Astrocyte (in vitro differentiated cells and primary cell): ENCODE measurements around the gene LRP1B. TPM values are rescaled to one million over a fixed set of nuclear protein-coding genes. Genes with fewer than 3 reads are reported as not detected.

ENCODE experiments used
- DNase-seq: peaks from one replicate; pipeline ENCODE4 v3.0.0-alpha.2; 2010; ENCODE audit warnings: low read depth
- FAIRE-seq: peaks from 2 replicates; lab custom pipeline; 2011; peaks lifted over from hg19 to GRCh38; lab: Jason Lieb, UNC
- H2AFZ ChIP-seq: 2 replicates; pipeline ENCODE4 v1.6.0; 2012; ENCODE audit warnings: low read depth, low read length, inconsistent platforms
- H3K27ac ChIP-seq: 2 replicates; pipeline ENCODE4 v1.5.1; 2011; ENCODE audit warnings: low read depth, low read length, inconsistent platforms
- H3K27me3 ChIP-seq: 2 replicates; pipeline ENCODE4 v1.6.0; 2011; ENCODE audit warnings: low read length, inconsistent platforms; ENCODE audit not compliant: insufficient read depth
- H3K36me3 ChIP-seq: 2 replicates; pipeline ENCODE4 v1.5.1; 2011; ENCODE audit warnings: low read length, inconsistent platforms; ENCODE audit not compliant: insufficient read depth
- H3K4me1 ChIP-seq: 2 replicates; pipeline ENCODE4 v1.5.1; 2011; ENCODE audit warnings: low read length, inconsistent platforms; ENCODE audit not compliant: insufficient read depth
- H3K4me2 ChIP-seq: 2 replicates; pipeline ENCODE4 v1.6.0; 2012; ENCODE audit warnings: low read length, inconsistent platforms
- H3K4me3 ChIP-seq: 2 replicates; pipeline ENCODE4 v1.5.1; 2011; ENCODE audit warnings: low read depth, mild to moderate bottlenecking, low read length, inconsistent platforms; ENCODE audit not compliant: insufficient read depth
- H3K79me2 ChIP-seq: 2 replicates; pipeline ENCODE4 v1.6.0; 2012; ENCODE audit warnings: mild to moderate bottlenecking, low read length, inconsistent platforms; ENCODE audit not compliant: insufficient read depth
- H3K9ac ChIP-seq: 2 replicates; pipeline ENCODE4 v1.6.0; 2012; ENCODE audit warnings: mild to moderate bottlenecking, low read length, inconsistent platforms
- H3K9me3 ChIP-seq: 2 replicates; pipeline ENCODE4 v1.5.1; 2012; ENCODE audit warnings: low read depth, mild to moderate bottlenecking, low read length, inconsistent platforms; ENCODE audit not compliant: insufficient read depth
- H4K20me1 ChIP-seq: 2 replicates; pipeline ENCODE4 v1.6.0; 2012; ENCODE audit warnings: low read length, inconsistent platforms; ENCODE audit not compliant: insufficient read depth
- H3K27ac Mint-ChIP-seq: one replicate; pipeline ENCODE4 v1.8.0; 2021; ENCODE audit warnings: mild to moderate bottlenecking, mixed read lengths; ENCODE audit not compliant: unreplicated experiment
- H3K27me3 Mint-ChIP-seq: one replicate; pipeline ENCODE4 v1.8.0; 2021; ENCODE audit warnings: low read depth, mixed read lengths; ENCODE audit not compliant: unreplicated experiment
- H3K36me3 Mint-ChIP-seq: one replicate; pipeline ENCODE4 v1.8.0; 2021; ENCODE audit warnings: low read depth, mixed read lengths; ENCODE audit not compliant: unreplicated experiment
- H3K4me1 Mint-ChIP-seq: one replicate; pipeline ENCODE4 v1.8.0; 2021; ENCODE audit warnings: low read depth, mixed read lengths; ENCODE audit not compliant: unreplicated experiment
- H3K4me3 Mint-ChIP-seq: one replicate; pipeline ENCODE4 v1.8.0; 2021; ENCODE audit warnings: mild to moderate bottlenecking, moderate library complexity, mixed read lengths; ENCODE audit not compliant: unreplicated experiment
- H3K9me3 Mint-ChIP-seq: one replicate; pipeline ENCODE4 v1.8.0; 2021; ENCODE audit warnings: mild to moderate bottlenecking, mixed read lengths; ENCODE audit not compliant: unreplicated experiment
- EZH2 ChIP-seq: IDR thresholded peaks from 2 replicates; pipeline ENCODE4 v1.6.1; 2012; ENCODE audit warnings: mild to moderate bottlenecking, low read length, inconsistent platforms; ENCODE audit not compliant: insufficient read depth
- total RNA-seq: library from RNA; stranded (reverse); gene quantifications from 2 replicates; pipeline ENCODE4 v1.2.1, GENCODE V29; 2021
- TF ChIP-seq, protein P1 (sequence below): IDR thresholded peaks from 2 replicates; pipeline ENCODE4 v1.5.1; 2011; ENCODE audit warnings: low read depth, mild to moderate bottlenecking, inconsistent platforms, low read length, moderate library complexity; ENCODE audit not compliant: insufficient read depth

The LRP1B gene
- total RNA-seq, 1 donor from 2014 or later, result 1.5 TPM

- no peak overlapping the region for H3K27ac ChIP-seq
- no peak overlapping the region for H3K9ac ChIP-seq
- no peak overlapping the region for H3K4me3 ChIP-seq
- H3K79me2 ChIP-seq, result no peaks in the 10 kb centered on the region
- Mint-ChIP-seq H3K4me1 (no peaks in the 10 kb centered on the region), H3K4me3 (no peak overlapping the region), H3K36me3 (no peaks in the 10 kb centered on the region), H3K9me3 (no peaks in the 10 kb centered on the region), H3K27me3 (no peaks in the 10 kb centered on the region), H3K27ac (no peak overlapping the region)
- no peak for FAIRE-seq
- no peak overlapping the region for H3K4me2 ChIP-seq
- H3K9me3 ChIP-seq, result no peaks in the 10 kb centered on the region
- no peaks in the 10 kb centered on the region for H3K27me3 ChIP-seq
- no peaks in the 10 kb centered on the region for H3K36me3 ChIP-seq
- no peak for DNase-seq
- TF ChIP-seq, protein P1, sequence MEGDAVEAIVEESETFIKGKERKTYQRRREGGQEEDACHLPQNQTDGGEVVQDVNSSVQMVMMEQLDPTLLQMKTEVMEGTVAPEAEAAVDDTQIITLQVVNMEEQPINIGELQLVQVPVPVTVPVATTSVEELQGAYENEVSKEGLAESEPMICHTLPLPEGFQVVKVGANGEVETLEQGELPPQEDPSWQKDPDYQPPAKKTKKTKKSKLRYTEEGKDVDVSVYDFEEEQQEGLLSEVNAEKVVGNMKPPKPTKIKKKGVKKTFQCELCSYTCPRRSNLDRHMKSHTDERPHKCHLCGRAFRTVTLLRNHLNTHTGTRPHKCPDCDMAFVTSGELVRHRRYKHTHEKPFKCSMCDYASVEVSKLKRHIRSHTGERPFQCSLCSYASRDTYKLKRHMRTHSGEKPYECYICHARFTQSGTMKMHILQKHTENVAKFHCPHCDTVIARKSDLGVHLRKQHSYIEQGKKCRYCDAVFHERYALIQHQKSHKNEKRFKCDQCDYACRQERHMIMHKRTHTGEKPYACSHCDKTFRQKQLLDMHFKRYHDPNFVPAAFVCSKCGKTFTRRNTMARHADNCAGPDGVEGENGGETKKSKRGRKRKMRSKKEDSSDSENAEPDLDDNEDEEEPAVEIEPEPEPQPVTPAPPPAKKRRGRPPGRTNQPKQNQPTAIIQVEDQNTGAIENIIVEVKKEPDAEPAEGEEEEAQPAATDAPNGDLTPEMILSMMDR, result no peak
- no peak for TF ChIP-seq EZH2
- H4K20me1 ChIP-seq, result no peaks in the 10 kb centered on the region
- H2AFZ ChIP-seq, result no peak overlapping the region
- no peaks in the 10 kb centered on the region for H3K4me1 ChIP-seq
These were observed 1413.3 kb downstream of the LRP1B start for GRCh38 chr2:140717481-140717880.

- DNase-seq (no peak), FAIRE-seq (no peak)
- no peak for TF ChIP-seq EZH2
- TF ChIP-seq, protein P1, result no peak
- no peak overlapping the region for H3K4me2 ChIP-seq
- no peaks in the 10 kb centered on the region for H3K79me2 ChIP-seq
- H3K9ac ChIP-seq, result no peak overlapping the region
- no peaks in the 10 kb centered on the region for H3K27me3 Mint-ChIP-seq
- H3K4me1 Mint-ChIP-seq, result no peaks in the 10 kb centered on the region
- H3K27ac ChIP-seq, result no peak overlapping the region
- H3K4me3 Mint-ChIP-seq, result no peak overlapping the region
- no peak overlapping the region for H3K27ac Mint-ChIP-seq
- H3K27me3 ChIP-seq, result no peaks in the 10 kb centered on the region
- H2AFZ ChIP-seq, result no peak overlapping the region
- H4K20me1 ChIP-seq, result no peaks in the 10 kb centered on the region
- no peaks in the 10 kb centered on the region for H3K36me3 ChIP-seq
- no peaks in the 10 kb centered on the region for H3K9me3 Mint-ChIP-seq
- H3K4me3 ChIP-seq, result no peak overlapping the region
- no peaks in the 10 kb centered on the region for H3K4me1 ChIP-seq
- no peaks in the 10 kb centered on the region for H3K9me3 ChIP-seq
- no peaks in the 10 kb centered on the region for H3K36me3 Mint-ChIP-seq
These were observed 1416.2 kb downstream of the LRP1B start for GRCh38 chr2:140714586-140714985.

DNA sequence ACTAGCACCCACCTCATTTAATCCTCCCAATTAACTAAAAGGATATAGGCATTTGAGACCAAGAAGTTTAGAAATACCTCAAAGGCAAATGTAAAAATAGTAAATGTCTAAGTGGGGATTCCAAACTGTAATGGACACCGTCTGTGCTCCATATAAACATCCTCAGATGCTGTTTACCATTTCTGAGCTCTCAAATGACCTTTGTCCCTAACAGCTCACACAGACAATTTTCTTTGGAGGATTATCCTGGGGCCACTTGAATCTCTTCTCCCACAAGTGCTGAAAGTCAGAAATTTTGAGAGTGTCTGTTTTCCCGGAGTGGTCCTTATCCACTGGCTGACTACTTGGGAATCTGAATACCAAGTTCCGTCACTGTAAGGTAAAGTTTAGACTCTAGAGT, 1418.9 kb downstream of the LRP1B start:
- TF ChIP-seq, protein P1, result no peak
- no peak for TF ChIP-seq EZH2
- Histone ChIP-seq H3K4me1 (no peaks in the 10 kb centered on the region), H3K4me3 (no peak overlapping the region), H3K9ac (no peak overlapping the region), H3K27me3 (no peaks in the 10 kb centered on the region), H4K20me1 (no peaks in the 10 kb centered on the region), H2AFZ (no peak overlapping the region), H3K79me2 (no peaks in the 10 kb centered on the region), H3K27ac (no peak overlapping the region), H3K36me3 (no peaks in the 10 kb centered on the region), H3K9me3 (no peaks in the 10 kb centered on the region), H3K4me2 (no peak overlapping the region)
- no peak overlapping the region for H3K4me3 Mint-ChIP-seq
- H3K27me3 Mint-ChIP-seq, result no peaks in the 10 kb centered on the region
- no peak for DNase-seq
- no peak for FAIRE-seq
- H3K9me3 Mint-ChIP-seq, result no peaks in the 10 kb centered on the region
- H3K36me3 Mint-ChIP-seq, result no peaks in the 10 kb centered on the region
- H3K27ac Mint-ChIP-seq, result no peak overlapping the region
- H3K4me1 Mint-ChIP-seq, result no peaks in the 10 kb centered on the region
